ENCODE measurements around the gene WDR72.
"Not testable (repeated sequence)": the region's sequence is repeated elsewhere in the genome, so short reads cannot be mapped to it uniquely, and the experiment has no call there.

WDR72 gene

GRCh38 chr15:53759411-53759931 is at the start of gene WDR72:
Gene WDR72 (minus strand): TSS chr15:53759663. CDS start chr15:53733149, 26,514 bp downstream.
- no peak for DNase-seq

- DNase-seq = no peak
Measured at GRCh38 chr15:53808058-53808706, 48.7 kb upstream of the WDR72 start.

GRCh38 chr15:53807501-53807900 is 48.0 kb upstream of the WDR72 start:
- no peak for DNase-seq

- DNase-seq = no peak
Measured at GRCh38 chr15:53802672-53803071, 43.2 kb upstream of the WDR72 start.

- DNase-seq = no peak
Measured at GRCh38 chr15:53791581-53791980, 32.1 kb upstream of the WDR72 start.

GRCh38 chr15:53789654-53790375 is 30.4 kb upstream of the WDR72 start:
- no peak for DNase-seq

- no peak for DNase-seq
Measured at GRCh38 chr15:53786401-53786800, 26.9 kb upstream of the WDR72 start.

GRCh38 chr15:53785241-53785640 is 25.8 kb upstream of the WDR72 start:
- not testable (repeated sequence) for DNase-seq

- DNase-seq = no peak
Measured at GRCh38 chr15:53762916-53763315, 3.5 kb upstream of the WDR72 start.

- DNase-seq = no peak
Measured at GRCh38 chr15:53758412-53758811, 1.1 kb downstream of the WDR72 start.

- DNase-seq = no peak
Measured at GRCh38 chr15:53757906-53758305, 1.6 kb downstream of the WDR72 start.

- no peak for DNase-seq
Measured at GRCh38 chr15:53753813-53754212, 5.7 kb downstream of the WDR72 start.

GRCh38 chr15:53752406-53752805 is 7.1 kb downstream of the WDR72 start:
- DNase-seq = no peak

GRCh38 chr15:53747501-53748068 is 11.9 kb downstream of the WDR72 start:
- no peak for DNase-seq

- no peak for DNase-seq
Measured at GRCh38 chr15:53746101-53746500, 13.4 kb downstream of the WDR72 start.

- no peak for DNase-seq
Measured at GRCh38 chr15:53739651-53740050, 19.8 kb downstream of the WDR72 start.

GRCh38 chr15:53739187-53739586 is 20.3 kb downstream of the WDR72 start:
- no peak for DNase-seq

- DNase-seq = no peak
Measured at GRCh38 chr15:53721334-53722087, 38.0 kb downstream of the WDR72 start.

GRCh38 chr15:53716909-53717876 is 42.3 kb downstream of the WDR72 start:
- DNase-seq = no peak

GRCh38 chr15:53713218-53713617 is 46.2 kb downstream of the WDR72 start:
- DNase-seq = no peak

GRCh38 chr15:53710906-53711305 is 48.6 kb downstream of the WDR72 start:
- DNase-seq = no peak

- no peak for DNase-seq
Measured at GRCh38 chr15:53709821-53710220, 49.6 kb downstream of the WDR72 start.

All from stimulated activated CD8-positive, alpha-beta memory T cell treated with anti-CD3 and anti-CD28 coated beads, Interleukin-4, amount 100 ng/mL, for 48 hours (primary cell).